Epithelial cell of proximal tubule (primary cell): Measurements from ENCODE around the gene ZNF195. TPM values are rescaled to one million over a fixed set of nuclear protein-coding genes. Genes with fewer than 3 reads are reported as not detected.
"Not testable (repeated sequence)": the region's sequence is repeated elsewhere in the genome, so short reads cannot be mapped to it uniquely, and the experiment has no call there.

Experiments used
- DNase-seq: peaks from one replicate; pipeline ENCODE4 v3.0.0-alpha.2; 2011; ENCODE audit warnings: low read depth
- H3K4me3 ChIP-seq: 2 replicates; pipeline ENCODE4 v1.5.1; 2011; ENCODE audit warnings: low read depth, mild to moderate bottlenecking, low read length
- CTCF ChIP-seq: conservative IDR thresholded peaks from 2 replicates; pipeline ENCODE4 v1.5.1; 2012; ENCODE audit warnings: low read depth, mild to moderate bottlenecking, low read length
- total RNA-seq: library from RNA; depleted of rRNA; stranded (reverse); fragments of >200 nt; gene quantifications from 2 replicates; pipeline ENCODE4 v1.2.3, GENCODE V29; 2015

ZNF195 gene
- total RNA-seq, 1 donor from 2014 or later = 37.2 TPM

- no peak overlapping the region for H3K4me3 ChIP-seq
- TF ChIP-seq CTCF = no peak
- DNase-seq = peak; percentile 56
Measured at GRCh38 chr11:3340025-3340424, 38.9 kb downstream of the ZNF195 start.

- no peak for DNase-seq
- no peak overlapping the region for H3K4me3 ChIP-seq
- no peak for TF ChIP-seq CTCF
Measured at GRCh38 chr11:3339340-3339624, 39.7 kb downstream of the ZNF195 start.

GRCh38 chr11:3338569-3339339 lies 40.2 kb downstream of the ZNF195 start:
- no peak for TF ChIP-seq CTCF
- DNase-seq = no peak
- no peak overlapping the region for H3K4me3 ChIP-seq

GRCh38 chr11:3336420-3336819 lies 42.5 kb downstream of the ZNF195 start:
- not testable (repeated sequence) for DNase-seq, H3K4me3 ChIP-seq

GRCh38 chr11:3333157-3333556 lies 45.8 kb downstream of the ZNF195 start:
- not testable (repeated sequence) for H3K4me3 ChIP-seq, DNase-seq

GRCh38 chr11:3331078-3331477 lies 47.9 kb downstream of the ZNF195 start:
- H3K4me3 ChIP-seq, DNase-seq: not testable (repeated sequence)

- H3K4me3 ChIP-seq, DNase-seq: not testable (repeated sequence)
Measured at GRCh38 chr11:3330064-3330463, 48.9 kb downstream of the ZNF195 start.

GRCh38 chr11:3328503-3328902 lies 50.4 kb downstream of the ZNF195 start:
- H3K4me3 ChIP-seq, DNase-seq: not testable (repeated sequence)

GRCh38 chr11:3326450-3326849 lies 52.5 kb downstream of the ZNF195 start:
- H3K4me3 ChIP-seq, DNase-seq: not testable (repeated sequence)

- H3K4me3 ChIP-seq, DNase-seq: not testable (repeated sequence)
Measured at GRCh38 chr11:3324724-3325123, 54.2 kb downstream of the ZNF195 start.

Other genes starting within 250 kb of the ZNF195 start
- 8.9 and 25.3 TPM in 2 replicates for gene OSBPL5, start 213.8 kb downstream of the ZNF195 start, total RNA-seq
- not detected in 2 replicates for gene MRGPRG, start 160.3 kb downstream of the ZNF195 start, total RNA-seq
- gene MRGPRE, start 146.7 kb downstream of the ZNF195 start, total RNA-seq = not detected in 2 replicates